GM12892 (cell line): ENCODE measurements around the gene OR6M1.

Experiments
- POLR2A ChIP-seq: IDR thresholded peaks from 2 replicates; pipeline ENCODE4 v1.6.1; 2011; ENCODE audit warnings: low read depth, low read length, control low read depth
- POLR2AphosphoS5 ChIP-seq: IDR thresholded peaks from 2 replicates; pipeline ENCODE4 v1.6.1; 2011; ENCODE audit warnings: low read depth, low read length, control low read depth
- TAF1 ChIP-seq: IDR thresholded peaks from 2 replicates; pipeline ENCODE4 v1.6.1; 2011; ENCODE audit warnings: low read depth, mild to moderate bottlenecking, control low read depth, low read length, borderline replicate concordance

DNA sequence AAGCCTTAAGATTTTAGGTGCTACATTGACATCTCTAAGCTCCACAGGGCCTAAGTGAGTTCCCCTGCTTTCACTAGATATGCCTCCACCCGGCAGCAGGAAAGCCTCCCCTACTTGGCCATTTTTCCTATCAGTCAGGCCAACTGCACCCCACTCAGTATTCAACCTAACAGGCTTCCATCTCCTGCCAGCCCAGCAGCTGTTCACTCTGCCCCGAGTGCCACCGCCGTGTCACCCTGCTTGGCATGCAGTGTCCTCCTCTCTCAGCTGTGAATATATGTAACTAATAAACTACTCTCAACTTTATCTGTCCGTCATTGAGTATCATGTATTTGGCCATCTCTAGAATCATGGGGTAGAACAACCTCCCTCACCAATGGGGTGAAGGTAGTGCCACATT, 9.0 kb upstream of the OR6M1 start:
- no peak for TF ChIP-seq POLR2A
- TF ChIP-seq POLR2AphosphoS5 = no peak
- TF ChIP-seq TAF1 = no peak
